Small intestine (tissue), 7 donors: ENCODE measurements around the gene RNH1. TPM values are rescaled to one million over a fixed set of nuclear protein-coding genes. Genes with fewer than 3 reads are reported as not detected.

Experiments
- DNase-seq, 2 donors: peaks; one replicate each; pipeline versions ENCODE4 v3.0.0 to v3.0.0-alpha.2; 2013
- FAIRE-seq: peaks from 2 replicates; lab custom pipeline; 2012; peaks lifted over from hg19 to GRCh38; lab: Jason Lieb, UNC
- H3K27ac ChIP-seq, 3 donors: one replicate each; pipeline ENCODE4 v1.5.1; 2013; ENCODE audit warnings: low read length in 2 of 3, mild to moderate bottlenecking in 2 of 3, control low read depth in 1 of 3, inconsistent platforms in 1 of 3, low read depth in 1 of 3, moderate library complexity in 1 of 3
- H3K27me3 ChIP-seq, 3 donors: one replicate each; pipeline ENCODE4 v1.6.1; 2013; ENCODE audit warnings: low read length in 3 of 3, inconsistent platforms in 1 of 3; ENCODE audit not compliant: control insufficient read depth in 3 of 3, insufficient read depth in 3 of 3
- H3K36me3 ChIP-seq, 3 donors: one replicate each; pipeline ENCODE4 v1.6.1; 2013; ENCODE audit warnings: low read length in 3 of 3, inconsistent platforms in 1 of 3, low read depth in 1 of 3, mild to moderate bottlenecking in 1 of 3, moderate library complexity in 1 of 3; ENCODE audit not compliant: control insufficient read depth in 3 of 3, insufficient read depth in 2 of 3
- H3K4me1 ChIP-seq, 3 donors: one replicate each; pipeline ENCODE4 v1.6.1; 2013; ENCODE audit warnings: low read length in 2 of 3, inconsistent platforms in 1 of 3, low read depth in 1 of 3, mild to moderate bottlenecking in 1 of 3, moderate library complexity in 1 of 3; ENCODE audit not compliant: control insufficient read depth in 3 of 3, insufficient read depth in 2 of 3
- H3K4me3 ChIP-seq, 3 donors: one replicate each; pipeline ENCODE4 v1.5.1; 2013; ENCODE audit warnings: low read length in 3 of 3, control low read depth in 1 of 3, inconsistent platforms in 1 of 3, low read depth in 1 of 3, mild to moderate bottlenecking in 1 of 3, moderate library complexity in 1 of 3
- H3K9me3 ChIP-seq, 2 donors: one replicate each; pipeline ENCODE4 v1.6.1; 2013; ENCODE audit warnings: low read depth in 1 of 2, low read length in 1 of 2; ENCODE audit not compliant: control insufficient read depth in 2 of 2, insufficient read depth in 1 of 2
- WGBS, 3 donors: extraction: QIAGEN DNeasy Blood & Tissue Kit; methylation state at CpG; one replicate each; pipeline ENCODE4 v1.1.7; 2013; 5-methylcytosine and 5-hydroxymethylcytosine counted together
- polyA plus RNA-seq, 4 donors: library from polyadenylated mRNA; stranded (reverse) in 3 of 4; unstranded in 1 of 4; fragments of 200-250 nt in 3 of 4; fragments of 120-200 nt in 1 of 4; gene quantifications; one replicate each; pipeline versions ENCODE4 v1.2.1 to v1.2.3, GENCODE V29; 2013
- donor health status: healthy with polysubstance abuse.
- donor health status: control.
- donor health status: control.
- donor health status: Bipolar disorder and iron deficiency.
- donor health status: healthy.

The RNH1 gene
- polyA plus RNA-seq, 4 donors = 80.9 to 120 (median 100) TPM

DNA sequence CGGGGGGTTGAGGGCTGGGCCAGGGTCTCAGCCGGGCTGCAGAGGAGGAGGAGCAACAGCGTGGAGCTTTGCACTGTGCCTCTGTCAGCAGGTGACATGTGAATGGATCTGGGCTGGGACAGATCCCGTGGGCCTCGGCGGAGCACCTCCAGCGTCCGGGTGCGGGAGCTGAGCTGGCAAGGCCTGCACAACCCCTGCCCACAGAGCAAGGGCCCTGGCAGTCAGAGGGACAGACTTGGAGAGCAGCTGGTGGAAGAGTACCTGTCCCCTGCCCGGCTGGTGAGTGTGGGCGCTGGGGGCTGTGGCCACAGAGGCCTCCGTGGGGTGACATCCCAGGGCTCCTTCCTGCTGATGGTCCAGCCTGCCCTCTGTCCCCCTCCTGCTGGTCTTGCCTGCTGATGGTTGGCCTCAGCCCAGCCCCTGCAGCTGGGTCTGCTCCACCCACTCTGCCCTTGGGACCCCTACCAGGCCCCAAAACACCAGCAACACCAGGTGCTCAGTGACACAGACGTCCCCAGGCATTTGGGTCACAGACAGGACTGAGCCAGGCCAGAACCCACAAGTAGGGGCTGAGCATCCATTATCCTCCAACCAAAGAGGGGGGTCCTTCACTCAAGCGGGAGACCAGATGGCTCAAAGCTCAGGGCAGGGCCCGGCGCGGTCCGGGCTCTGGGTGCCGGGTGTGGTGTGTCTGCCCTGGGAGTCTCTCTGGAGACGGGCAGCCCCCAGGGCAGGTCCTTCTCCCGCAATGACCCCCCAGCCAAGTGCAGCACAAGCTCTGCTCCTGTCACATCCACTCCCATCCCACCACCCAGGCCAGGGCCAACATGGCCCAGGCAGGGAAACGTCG lies 33.8 kb upstream of the RNH1 start:
- Histone ChIP-seq H3K9me3 (no peaks in the 10 kb centered on the region), H3K4me1 (peaks cover 4 to 22% (median 4%) of the 10 kb centered on the region in 3 donors), H3K4me3 (no peak overlapping the region), H3K27me3 (peaks cover 0 to 18% (median 0%) of the 10 kb centered on the region in 3 donors), H3K27ac (no peak overlapping the region), H3K36me3 (peaks cover 0 to 5% (median 0%) of the 10 kb centered on the region in 3 donors)
- no peak for DNase-seq
- no peak for FAIRE-seq
- 90 to 92% (median 91%) methylated on average over 20 to 23 of the region's 23 CpGs for WGBS, 3 donors

DNA sequence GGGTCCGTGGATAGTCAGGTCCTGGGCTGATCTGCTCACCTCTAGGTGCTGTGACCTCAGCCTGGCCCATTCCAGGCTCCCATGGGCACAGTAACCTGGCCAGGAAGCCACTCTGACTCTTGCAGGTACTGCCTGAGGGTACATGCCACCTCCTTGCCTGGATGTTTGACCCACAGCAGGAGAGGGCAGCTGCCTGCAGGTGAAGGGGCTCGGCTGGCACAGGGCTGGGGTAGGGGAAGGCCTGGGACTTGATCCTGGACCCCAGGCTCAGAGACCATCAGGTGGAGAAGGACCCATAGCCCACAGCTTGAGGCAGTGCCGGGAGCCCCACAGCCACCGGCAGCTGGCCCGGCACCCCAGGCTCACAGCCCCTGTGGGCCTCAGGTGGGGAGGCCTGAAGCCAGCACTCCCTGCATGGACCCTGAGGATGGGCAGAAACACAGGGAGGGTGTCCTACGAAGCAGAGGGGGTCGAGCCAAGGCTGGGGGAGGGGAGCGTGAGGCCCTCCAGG lies 33.0 kb upstream of the RNH1 start:
- Histone ChIP-seq H3K27me3 (peaks cover 0 to 18% (median 0%) of the 10 kb centered on the region in 3 donors), H3K4me3 (no peak overlapping the region), H3K9me3 (no peaks in the 10 kb centered on the region), H3K36me3 (peaks cover 0 to 5% (median 0%) of the 10 kb centered on the region in 3 donors), H3K4me1 (peaks cover 4 to 22% (median 4%) of the 10 kb centered on the region in 3 donors), H3K27ac (no peak overlapping the region)
- 92 to 96% (median 94%) methylated on average over 8 of the region's 8 CpGs for WGBS, 3 donors
- DNase-seq = no peak
- no peak for FAIRE-seq

DNA sequence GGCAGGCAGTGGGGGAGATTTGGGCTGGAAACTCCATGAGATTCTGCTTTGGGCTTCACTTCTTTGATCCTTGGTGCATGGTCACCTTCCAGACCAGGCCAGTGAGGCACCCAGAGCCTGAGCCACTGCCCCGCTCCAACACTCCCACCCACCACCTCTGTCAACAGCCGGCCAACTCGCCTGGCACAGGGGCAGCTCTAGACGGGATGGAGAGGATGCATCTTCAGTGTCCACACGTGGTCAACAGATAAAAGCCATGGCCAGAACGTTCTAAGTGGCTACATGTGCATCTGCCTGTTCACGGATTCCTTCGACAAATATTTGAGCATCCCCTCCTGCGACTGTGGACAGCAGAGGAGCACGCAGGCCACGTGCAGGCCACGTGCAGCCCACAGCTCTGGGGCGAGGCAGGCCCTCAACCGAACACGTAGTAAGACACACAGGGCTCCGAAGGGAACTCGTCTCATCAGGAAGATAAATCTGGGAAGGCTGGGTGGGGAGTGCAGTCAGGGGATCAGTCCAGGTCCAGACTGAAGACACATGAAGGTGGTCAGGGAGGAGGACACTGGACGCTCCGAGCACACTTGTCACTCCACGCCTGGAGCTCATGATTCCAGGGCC lies 31.5 kb upstream of the RNH1 start:
- H3K9me3 ChIP-seq = no peaks in the 10 kb centered on the region
- FAIRE-seq (no peak), DNase-seq (no peak)
- WGBS, 3 donors = 90 to 93% (median 92%) methylated on average over 20 of the region's 20 CpGs
- H3K27ac ChIP-seq = no peak overlapping the region
- no peak overlapping the region for H3K4me3 ChIP-seq
- H3K4me1 ChIP-seq = peaks cover 0 to 26% (median 4%) of the 10 kb centered on the region in 3 donors
- H3K36me3 ChIP-seq = peaks cover 0 to 14% (median under 1%) of the 10 kb centered on the region in 3 donors
- peaks cover 0 to 18% (median 0%) of the 10 kb centered on the region in 3 donors for H3K27me3 ChIP-seq

DNA sequence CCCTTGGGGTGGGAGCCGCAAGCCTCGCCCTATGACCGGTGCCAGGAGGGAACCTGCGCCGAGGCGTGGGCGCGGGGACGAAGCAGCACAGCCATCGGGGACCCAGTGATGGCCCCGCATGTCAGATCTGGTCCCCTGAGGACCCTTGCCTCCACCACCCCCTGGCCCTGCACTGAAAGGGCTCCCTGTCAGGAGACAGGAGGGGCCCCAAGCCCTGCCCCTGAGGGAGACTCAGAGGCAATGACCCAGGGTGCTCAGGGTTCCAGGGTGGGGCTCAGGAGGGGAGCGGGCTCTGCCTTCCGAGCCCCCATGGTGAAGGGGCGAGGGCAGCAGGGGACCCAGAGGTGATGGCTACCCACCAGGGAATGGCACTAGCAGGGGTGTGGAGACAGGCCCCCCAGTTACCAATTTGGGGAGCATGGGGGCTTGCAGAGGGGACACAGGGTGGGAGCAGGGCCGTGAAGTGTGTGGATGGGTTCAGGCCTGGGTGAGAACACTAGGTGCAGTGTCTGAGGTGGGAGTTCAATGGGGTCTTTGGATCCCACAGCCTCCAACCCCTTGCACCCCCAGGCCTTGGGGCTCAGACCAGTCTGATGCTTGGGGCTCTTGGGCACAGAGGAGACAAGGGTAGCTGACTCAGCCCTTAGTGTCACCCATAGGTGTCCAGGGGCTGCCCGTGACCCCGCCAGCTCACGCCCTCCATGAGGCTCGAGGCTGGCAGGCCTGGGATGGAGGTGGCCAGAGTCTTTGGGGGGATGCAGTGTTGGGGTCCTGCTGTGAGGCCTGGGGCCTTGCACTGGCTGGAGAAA lies 30.8 kb upstream of the RNH1 start:
- Histone ChIP-seq H3K9me3 (no peaks in the 10 kb centered on the region), H3K27ac (no peak overlapping the region), H3K36me3 (peaks cover 0 to 22% (median 3%) of the 10 kb centered on the region in 3 donors), H3K4me3 (peak overlapping the region; percentile 19 to 45 (median 37)), H3K27me3 (peaks cover 0 to 18% (median 0%) of the 10 kb centered on the region in 3 donors), H3K4me1 (peaks cover 0 to 26% (median 4%) of the 10 kb centered on the region in 3 donors)
- FAIRE-seq = no peak
- WGBS, 3 donors = 37 to 41% (median 39%) methylated on average over 14 to 19 of the region's 19 CpGs
- no peak for DNase-seq

DNA sequence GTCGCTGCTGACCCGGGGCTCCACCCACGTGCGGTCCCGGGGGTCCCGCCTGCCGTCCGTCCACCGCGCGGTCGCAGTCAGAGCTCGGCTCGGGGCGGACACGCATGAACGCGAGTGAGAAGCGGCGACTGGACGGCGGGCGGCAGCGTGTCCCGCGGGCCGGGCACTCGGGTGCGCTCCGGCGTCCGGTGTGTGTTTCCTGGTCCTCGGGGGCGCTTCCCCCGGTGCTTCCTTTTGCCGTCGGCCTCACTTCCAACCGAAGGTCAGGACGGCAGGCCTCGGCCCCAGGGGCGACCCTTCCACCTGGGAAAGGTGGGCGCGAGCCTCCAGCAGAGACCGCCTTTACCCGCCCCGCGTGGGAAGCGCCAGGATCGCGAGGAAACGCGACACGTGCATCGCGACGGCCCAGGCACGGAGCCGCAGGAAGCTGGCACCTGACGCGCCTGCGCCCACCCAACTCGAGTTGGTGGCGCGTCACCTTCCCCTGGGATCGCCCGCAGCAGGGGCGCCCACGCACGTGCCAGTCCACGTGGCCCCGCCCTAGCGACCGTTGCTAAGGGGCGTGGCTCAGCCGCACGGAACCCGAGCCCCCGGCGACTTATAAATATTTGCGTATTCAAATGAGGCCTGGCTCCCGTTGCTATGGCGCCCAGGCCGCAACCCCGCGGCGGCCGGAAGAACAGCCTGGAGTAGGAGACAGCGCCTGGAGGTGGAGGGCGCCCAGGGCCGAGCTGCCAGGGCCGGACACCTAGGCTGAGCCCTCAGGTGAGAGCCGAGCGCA lies 30.0 kb upstream of the RNH1 start, which contains the start of gene LRRC56:
Gene LRRC56, plus strand, starts transcription at position 687 of the 781 bp plus-strand sequence. CDS start 3,158 bp downstream, outside the sequence.
- peaks cover 0 to 18% (median 0%) of the 10 kb centered on the region in 3 donors for H3K27me3 ChIP-seq
- no peaks in the 10 kb centered on the region for H3K9me3 ChIP-seq
- peak within 1 kb of the TSS in 2 of 3 donors; percentile 9 to 84 for H3K27ac ChIP-seq
- FAIRE-seq = no peak
- 2 to 3% (median 2%) methylated on average over 75 to 93 of the region's 93 CpGs for WGBS, 3 donors
- peaks cover 3 to 30% (median 7%) of the 10 kb centered on the region in 3 donors for H3K36me3 ChIP-seq
- H3K4me3 ChIP-seq = peak within 1 kb of the TSS; percentile 19 to 45 (median 37)
- peaks cover 0 to 26% (median 4%) of the 10 kb centered on the region in 3 donors for H3K4me1 ChIP-seq
- peak; percentile 84 to 92 for DNase-seq

DNA sequence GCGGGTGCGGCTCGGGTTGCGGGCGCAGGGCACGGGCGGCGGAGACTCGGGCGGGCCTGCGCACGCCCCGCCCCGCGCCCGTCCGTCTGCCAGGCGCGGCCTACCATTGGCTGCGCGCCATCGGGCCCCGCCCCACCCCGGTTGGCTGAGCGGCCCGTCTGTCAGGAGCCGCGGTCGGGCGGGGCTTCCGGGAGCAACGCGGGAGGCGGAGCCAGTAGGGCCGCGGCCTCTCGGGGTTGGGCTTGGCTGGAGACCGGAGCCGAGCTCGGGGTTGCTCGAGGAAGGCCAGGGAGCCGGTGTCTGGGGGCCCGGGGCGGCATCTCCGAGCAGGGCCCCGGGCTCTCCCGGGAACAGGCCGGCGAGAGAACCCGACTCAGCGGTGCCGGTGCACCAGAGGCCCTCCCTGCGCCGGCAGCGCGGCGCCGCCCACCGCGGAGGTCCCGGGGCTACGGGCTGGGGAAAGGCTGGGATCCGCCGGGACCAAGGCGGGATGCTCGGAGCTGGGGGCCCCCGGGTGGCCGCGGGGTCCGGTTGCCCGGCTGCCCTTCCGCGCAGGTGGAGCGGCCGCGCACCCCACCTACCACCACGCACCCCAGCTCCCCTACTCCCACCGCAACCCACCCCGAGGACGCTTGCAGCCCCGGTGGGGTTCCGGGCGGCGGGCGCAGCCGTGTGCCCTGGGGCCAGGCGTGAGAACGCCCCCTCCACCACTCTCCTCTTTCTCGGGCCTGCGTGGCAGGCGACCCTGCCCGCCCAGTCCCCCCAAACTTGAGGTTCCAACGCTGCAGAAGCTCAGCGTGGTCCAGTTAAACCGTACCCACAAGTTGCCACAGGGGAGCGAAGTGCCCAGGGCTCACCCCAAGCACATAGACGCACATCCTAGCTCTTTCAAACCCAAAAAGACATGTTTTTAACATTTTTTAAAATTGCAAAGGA lies 28.7 kb upstream of the RNH1 start, which contains the start of gene HRAS:
Gene HRAS, minus strand, starts transcription at position 58 of the 936 bp plus-strand sequence.
- FAIRE-seq = no peak
- peaks cover 3 to 42% (median 10%) of the 10 kb centered on the region in 3 donors for H3K36me3 ChIP-seq
- peak within 1 kb of the TSS; percentile 73 to 88 (median 80) for H3K4me3 ChIP-seq
- 1 to 2% (median 1%) methylated on average over 57 to 97 of the region's 97 CpGs for WGBS, 3 donors
- peaks cover 0 to 18% (median 0%) of the 10 kb centered on the region in 3 donors for H3K27me3 ChIP-seq
- no peaks in the 10 kb centered on the region for H3K9me3 ChIP-seq
- peak within 1 kb of the TSS; percentile 58 to 84 (median 63) for H3K27ac ChIP-seq
- DNase-seq = peak; percentile 95 to 98
- peaks cover 0 to 26% (median 4%) of the 10 kb centered on the region in 3 donors for H3K4me1 ChIP-seq
